OCI-LY1 (cell line): ENCODE measurements around the gene TMEM131.

Experiments
- H2AFZ ChIP-seq: fragments of 200-600 bp; sonication (generic), shearing (Covaris generic); 2 replicates; pipeline ENCODE4 v1.6.0; 2014; ENCODE audit warnings: antibody characterized with exemption, mild to moderate bottlenecking, low read length
- H3F3A ChIP-seq: fragments of 200-600 bp; sonication (generic), shearing (Covaris generic); 2 replicates; pipeline ENCODE4 v1.6.0; 2014; ENCODE audit warnings: mild to moderate bottlenecking, antibody characterized with exemption, low read length, moderate library complexity; ENCODE audit not compliant: insufficient read depth
- H3K27ac ChIP-seq: fragments of 200-600 bp; sonication (generic); 2 replicates; pipeline ENCODE4 v1.5.1; 2014; ENCODE audit warnings: low read length, mixed run types, mild to moderate bottlenecking, low read depth; ENCODE audit not compliant: poor library complexity, severe bottlenecking
- H3K27me3 ChIP-seq: fragments of 200-600 bp; sonication (generic); 2 replicates; pipeline ENCODE4 v1.6.0; 2014; ENCODE audit warnings: antibody characterized with exemption, mild to moderate bottlenecking, low read length, moderate library complexity; ENCODE audit not compliant: insufficient read depth
- H3K36me3 ChIP-seq: fragments of 200-600 bp; sonication (generic); 2 replicates; pipeline ENCODE4 v1.6.1; 2014; ENCODE audit warnings: mild to moderate bottlenecking, antibody characterized with exemption, low read length, moderate library complexity, mixed read lengths; ENCODE audit not compliant: insufficient read depth
- H3K4me1 ChIP-seq: fragments of 200-600 bp; sonication (generic); 2 replicates; pipeline ENCODE4 v1.5.1; 2014; ENCODE audit warnings: mild to moderate bottlenecking, low read length, moderate library complexity; ENCODE audit not compliant: insufficient read depth, severe bottlenecking
- H3K4me2 ChIP-seq: fragments of 200-600 bp; sonication (generic), shearing (Covaris generic); 2 replicates; pipeline ENCODE4 v1.6.1; 2014; ENCODE audit warnings: low read length
- H3K4me3 ChIP-seq: fragments of 200-600 bp; sonication (generic); 2 replicates; pipeline ENCODE4 v1.5.1; 2014; ENCODE audit warnings: low read length, low read depth, mild to moderate bottlenecking, mixed read lengths; ENCODE audit not compliant: poor library complexity, severe bottlenecking
- H3K79me2 ChIP-seq: fragments of 200-600 bp; shearing (Covaris generic); 2 replicates; pipeline ENCODE4 v1.6.1; 2016; ENCODE audit warnings: mixed run types, low read length, mixed read lengths; ENCODE audit not compliant: insufficient read depth
- H3K9ac ChIP-seq: fragments of 200-600 bp; sonication (generic), shearing (Covaris generic); 2 replicates; pipeline ENCODE4 v1.6.1; 2014; ENCODE audit warnings: mild to moderate bottlenecking, low read length, mixed read lengths
- H3K9me2 ChIP-seq: fragments of 200-600 bp; sonication (generic), shearing (Covaris generic); 2 replicates; pipeline ENCODE4 v1.6.1; 2014; ENCODE audit warnings: low read depth, mild to moderate bottlenecking, low read length, mixed read lengths
- H3K9me3 ChIP-seq: fragments of 200-600 bp; shearing (Covaris generic); 2 replicates; pipeline ENCODE4 v1.6.1; 2014; ENCODE audit warnings: low read length, mixed read lengths
- H4K20me1 ChIP-seq: fragments of 200-600 bp; sonication (generic), shearing (Covaris generic); 2 replicates; pipeline ENCODE4 v1.6.0; 2016; ENCODE audit warnings: mild to moderate bottlenecking, low read length; ENCODE audit not compliant: insufficient read depth
- CTCF ChIP-seq: fragments of 200-600 bp; sonication (generic), shearing (Covaris generic); IDR thresholded peaks from 2 replicates; pipeline ENCODE4 v1.5.1; 2017; ENCODE audit warnings: mild to moderate bottlenecking, antibody characterized with exemption, low read length, moderate library complexity, mixed read lengths
- EZH2 ChIP-seq: fragments of 200-600 bp; sonication (generic), shearing (Covaris generic); IDR thresholded peaks from 2 replicates; pipeline ENCODE4 v1.8.0; 2017; ENCODE audit warnings: borderline replicate concordance, mixed run types, mild to moderate bottlenecking, antibody characterized with exemption, low read length, moderate library complexity, mixed read lengths

Gene TMEM131

DNA sequence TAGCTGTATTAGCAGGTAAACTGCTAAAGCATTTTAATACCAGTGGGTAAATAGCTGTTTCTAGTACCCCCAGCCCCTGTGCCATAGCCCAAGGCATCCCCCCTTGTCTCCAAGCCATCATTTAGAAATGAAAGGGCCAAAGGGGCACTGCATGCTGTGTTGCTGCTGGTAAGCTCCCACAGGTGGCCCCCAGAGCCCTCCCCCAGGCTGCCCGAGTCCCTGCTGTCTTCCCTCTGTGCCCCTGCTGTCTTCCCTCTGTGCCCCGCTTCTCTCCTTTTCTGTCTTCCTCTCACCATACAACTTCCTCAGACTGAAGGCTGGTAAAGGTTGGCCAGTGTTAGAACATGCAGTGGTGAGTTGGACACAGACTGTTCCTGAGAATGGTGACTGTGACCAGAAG, 240.3 kb downstream of the TMEM131 start:
- no peak overlapping the region for H3K4me3 ChIP-seq
- no peaks in the 10 kb centered on the region for H3K79me2 ChIP-seq
- no peaks in the 10 kb centered on the region for H3K27me3 ChIP-seq
- no peak for TF ChIP-seq EZH2
- TF ChIP-seq CTCF = no peak
- H3F3A ChIP-seq = no peaks in the 10 kb centered on the region
- no peaks in the 10 kb centered on the region for H4K20me1 ChIP-seq
- peaks cover 33% of the 10 kb centered on the region for H3K36me3 ChIP-seq
- no peaks in the 10 kb centered on the region for H3K4me1 ChIP-seq
- H3K27ac ChIP-seq = no peak overlapping the region
- no peak overlapping the region for H3K4me2 ChIP-seq
- H3K9ac ChIP-seq = no peak overlapping the region
- no peak overlapping the region for H2AFZ ChIP-seq
- H3K9me3 ChIP-seq = no peaks in the 10 kb centered on the region
- no peaks in the 10 kb centered on the region for H3K9me2 ChIP-seq

GRCh38 chr2:97754690-97755346, 240.9 kb downstream of the TMEM131 start:
- no peak overlapping the region for H3K9ac ChIP-seq
- no peak overlapping the region for H3K4me3 ChIP-seq
- H3K79me2 ChIP-seq = no peaks in the 10 kb centered on the region
- H3K9me3 ChIP-seq = no peaks in the 10 kb centered on the region
- no peak overlapping the region for H2AFZ ChIP-seq
- no peaks in the 10 kb centered on the region for H3K4me1 ChIP-seq
- H4K20me1 ChIP-seq = no peaks in the 10 kb centered on the region
- no peak overlapping the region for H3K4me2 ChIP-seq
- H3K27ac ChIP-seq = no peak overlapping the region
- TF ChIP-seq CTCF (no peak), EZH2 (no peak)
- no peaks in the 10 kb centered on the region for H3K9me2 ChIP-seq
- H3K27me3 ChIP-seq = no peaks in the 10 kb centered on the region
- H3K36me3 ChIP-seq = peaks cover 28% of the 10 kb centered on the region; the same call in 1 of the 2 replicates
- no peaks in the 10 kb centered on the region for H3F3A ChIP-seq

DNA sequence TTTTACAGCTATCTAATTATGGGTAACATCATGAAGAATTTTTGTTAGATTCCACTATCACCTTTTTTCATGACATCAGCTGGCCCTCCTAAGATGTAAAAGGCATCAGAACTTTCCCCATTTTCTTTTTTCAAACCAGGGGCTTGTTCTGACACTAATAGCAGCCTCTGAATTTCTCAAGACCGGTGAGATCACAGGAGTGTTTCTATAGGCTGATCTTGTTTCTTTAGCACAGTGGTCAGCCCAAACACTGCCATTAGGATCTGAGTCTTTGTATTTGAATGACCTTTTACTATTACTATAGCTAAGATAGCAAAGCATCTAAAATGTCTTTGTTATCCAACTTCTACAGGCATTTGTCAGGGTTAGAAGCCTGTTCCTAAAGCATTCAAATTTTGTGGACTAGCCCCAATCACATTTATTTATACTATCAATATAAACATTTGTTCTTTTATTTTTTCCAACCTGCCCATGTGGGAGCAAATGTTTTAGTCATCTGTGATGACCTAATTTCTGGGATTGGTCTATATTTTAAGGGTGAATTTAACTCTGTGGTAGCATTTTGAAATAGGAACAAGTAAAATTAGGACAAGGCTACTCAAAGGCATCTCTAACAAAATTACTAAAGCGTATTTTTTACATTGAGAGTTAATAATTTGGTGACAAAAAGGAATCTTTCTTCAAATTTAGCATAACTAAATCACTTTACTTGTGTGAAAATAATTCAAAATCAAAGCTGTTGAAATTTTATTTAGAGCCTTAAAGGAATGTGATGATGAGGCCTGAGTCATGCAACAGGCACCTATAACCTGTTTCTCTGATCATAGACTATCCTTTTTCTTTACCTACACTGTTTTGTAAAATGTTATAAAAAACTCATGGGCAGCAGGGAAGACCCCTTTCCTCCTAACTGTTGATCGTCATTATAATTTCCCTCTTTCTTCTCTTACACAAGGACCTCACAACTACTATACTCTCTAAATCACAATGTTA, 243.1 kb downstream of the TMEM131 start:
- Histone ChIP-seq H3K4me2 (no peak overlapping the region), H3K9ac (no peak overlapping the region), H3K9me2 (no peaks in the 10 kb centered on the region), H3K27me3 (no peaks in the 10 kb centered on the region), H3K79me2 (no peaks in the 10 kb centered on the region), H3K4me1 (peaks cover 10% of the 10 kb centered on the region), H2AFZ (no peak overlapping the region), H3K4me3 (no peak overlapping the region), H3K9me3 (no peaks in the 10 kb centered on the region), H4K20me1 (no peaks in the 10 kb centered on the region), H3K27ac (no peak overlapping the region), H3K36me3 (peaks cover 20% of the 10 kb centered on the region), H3F3A (no peaks in the 10 kb centered on the region)
- TF ChIP-seq CTCF (no peak), EZH2 (no peak)
